Measurements from ENCODE around the gene WIPF1.
"Not testable (repeated sequence)": the region's sequence is repeated elsewhere in the genome, so short reads cannot be mapped to it uniquely, and the experiment has no call there.

The WIPF1 gene

GRCh38 chr2:174569678-174570077 is 27.9 kb downstream of the WIPF1 start:
- DNase-seq = no peak

GRCh38 chr2:174568425-174568824 is 29.2 kb downstream of the WIPF1 start:
- DNase-seq = no peak

DNA sequence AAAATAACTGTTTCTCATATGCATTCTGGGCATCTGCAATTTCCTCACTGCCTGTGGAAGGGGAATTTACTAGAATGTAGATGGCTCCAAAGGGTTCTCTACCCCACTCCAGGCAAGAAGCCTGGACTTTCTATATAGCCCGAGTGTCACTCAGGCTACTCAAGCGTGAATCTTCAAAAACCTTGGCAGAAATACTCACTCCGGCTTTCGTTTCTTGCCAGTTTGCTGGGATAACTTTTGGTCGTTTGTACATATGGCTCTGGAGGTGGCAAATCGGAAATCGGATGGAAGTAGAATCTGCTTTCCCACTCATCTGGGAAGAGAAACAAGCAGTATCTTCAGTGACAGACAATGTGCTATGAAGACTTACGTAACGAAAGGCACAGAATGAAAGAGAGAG is 30.7 kb downstream of the WIPF1 start:
- no peak for DNase-seq

DNA sequence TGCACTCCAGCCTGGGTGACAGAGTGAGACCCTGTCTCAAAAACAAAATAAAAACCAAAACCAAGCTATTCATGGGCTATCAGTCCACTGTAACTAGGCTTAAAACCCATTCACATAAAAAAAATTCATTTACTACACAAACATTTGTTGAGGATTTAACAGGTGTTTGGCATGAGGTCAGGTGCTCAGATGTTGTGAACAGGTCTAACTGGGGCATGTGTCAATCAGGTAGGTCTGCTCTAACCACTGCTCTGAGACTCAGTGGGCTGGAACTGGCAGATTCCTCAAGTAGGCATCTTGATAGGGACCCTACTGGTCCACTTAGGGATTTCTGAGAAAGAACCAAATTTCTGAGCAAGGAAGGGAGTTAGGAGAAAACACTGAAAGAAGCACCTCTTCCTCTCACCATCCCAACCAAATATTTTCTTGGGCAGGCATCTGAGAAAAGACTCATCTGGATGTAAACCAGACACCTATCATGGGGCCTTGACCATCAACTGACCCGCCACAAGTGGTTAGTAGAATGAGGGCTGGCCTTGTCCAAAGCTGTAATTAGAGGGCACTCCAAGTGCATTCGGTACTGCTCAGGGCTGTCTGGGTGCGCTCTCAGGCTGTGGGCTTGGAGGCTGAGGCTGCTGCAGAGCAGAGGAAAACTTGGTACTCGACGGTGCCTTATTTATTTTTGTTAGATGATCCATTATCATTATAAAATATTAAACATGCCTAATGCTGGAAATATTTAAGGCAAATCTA is 33.9 kb downstream of the WIPF1 start:
- DNase-seq = no peak

GRCh38 chr2:174561972-174562370 is 35.6 kb downstream of the WIPF1 start:
- DNase-seq = no peak

DNA sequence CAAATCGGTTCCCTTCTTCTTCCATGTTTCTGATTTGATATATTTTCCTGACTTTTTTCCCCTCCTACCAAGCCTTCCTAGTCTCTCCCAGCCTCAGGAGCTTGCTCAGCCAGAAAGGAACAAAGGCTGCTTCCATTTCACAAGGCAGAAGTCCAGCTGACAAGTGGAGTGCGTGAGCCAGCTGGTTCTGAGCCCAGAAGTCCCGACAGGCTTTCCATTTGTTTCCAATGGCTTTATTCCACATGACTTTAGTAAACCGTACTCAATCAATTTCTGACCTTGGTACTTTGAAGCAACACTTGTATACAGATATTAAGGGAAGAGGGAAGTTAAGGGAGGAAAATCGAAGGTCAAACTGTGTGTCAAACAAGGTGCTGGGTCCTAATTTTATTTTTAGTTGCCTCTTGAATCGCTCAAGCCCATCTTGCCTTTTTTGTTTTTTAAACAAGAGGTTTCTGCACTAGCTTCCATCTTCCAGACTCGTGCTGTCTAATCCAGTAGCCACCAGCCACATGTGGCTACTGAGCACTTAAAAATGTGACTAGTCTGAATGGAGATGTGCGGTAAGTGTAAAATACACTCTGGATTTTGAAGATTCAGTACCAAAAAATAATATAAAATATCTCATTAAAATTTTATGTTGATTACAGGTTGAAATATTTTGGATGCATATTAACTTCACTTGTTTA is 36.2 kb downstream of the WIPF1 start:
- DNase-seq = no peak

DNA sequence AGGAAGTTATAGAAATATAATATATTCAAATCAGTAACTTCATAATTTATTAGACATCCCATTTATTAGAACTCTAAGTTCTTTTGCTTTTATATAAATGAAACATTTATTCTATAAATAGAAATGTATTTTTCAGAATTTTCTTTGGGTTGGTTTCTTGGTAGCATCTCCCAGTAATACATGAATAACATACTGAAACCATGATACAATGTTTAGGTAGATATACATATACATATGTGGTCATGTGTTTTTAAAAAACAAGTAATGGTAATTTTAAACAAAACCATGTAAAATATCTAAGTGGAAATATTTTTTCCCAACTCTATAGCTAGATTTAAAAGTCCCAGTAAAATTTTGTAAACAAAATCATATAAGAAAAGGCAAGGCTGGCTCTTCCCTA is 36.9 kb downstream of the WIPF1 start:
- no peak for DNase-seq

- no peak for DNase-seq
Observed at GRCh38 chr2:174555998-174556397, 41.6 kb downstream of the WIPF1 start.

DNA sequence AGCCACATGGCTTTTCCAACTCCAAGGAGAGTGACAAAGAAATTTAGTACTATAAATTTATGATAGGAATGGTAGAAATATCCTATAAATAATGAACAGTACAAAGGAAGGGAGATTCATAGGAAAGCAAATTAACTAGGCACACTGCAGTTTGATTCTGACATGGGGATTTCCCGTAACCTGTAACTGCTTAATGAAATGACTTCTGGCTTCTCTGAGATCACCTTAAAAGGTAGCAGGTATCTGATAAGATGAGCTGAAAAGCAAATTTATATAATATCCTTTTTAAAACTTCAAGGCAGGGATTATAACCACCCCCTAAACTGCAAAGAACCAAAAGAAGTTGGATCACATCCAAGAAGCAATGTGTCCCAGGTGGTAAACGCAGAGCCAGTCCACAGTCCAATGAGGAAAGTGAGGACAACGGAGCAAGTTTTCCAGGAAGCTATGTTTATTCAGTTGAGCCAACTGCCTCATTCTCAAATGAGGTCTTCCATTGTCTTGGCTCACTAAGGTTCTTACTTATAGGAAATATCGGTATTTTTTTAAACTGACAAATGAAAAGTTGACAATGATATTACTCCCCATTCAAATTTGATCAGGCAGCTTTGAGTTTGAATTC is 43.0 kb downstream of the WIPF1 start:
- no peak for DNase-seq

DNA sequence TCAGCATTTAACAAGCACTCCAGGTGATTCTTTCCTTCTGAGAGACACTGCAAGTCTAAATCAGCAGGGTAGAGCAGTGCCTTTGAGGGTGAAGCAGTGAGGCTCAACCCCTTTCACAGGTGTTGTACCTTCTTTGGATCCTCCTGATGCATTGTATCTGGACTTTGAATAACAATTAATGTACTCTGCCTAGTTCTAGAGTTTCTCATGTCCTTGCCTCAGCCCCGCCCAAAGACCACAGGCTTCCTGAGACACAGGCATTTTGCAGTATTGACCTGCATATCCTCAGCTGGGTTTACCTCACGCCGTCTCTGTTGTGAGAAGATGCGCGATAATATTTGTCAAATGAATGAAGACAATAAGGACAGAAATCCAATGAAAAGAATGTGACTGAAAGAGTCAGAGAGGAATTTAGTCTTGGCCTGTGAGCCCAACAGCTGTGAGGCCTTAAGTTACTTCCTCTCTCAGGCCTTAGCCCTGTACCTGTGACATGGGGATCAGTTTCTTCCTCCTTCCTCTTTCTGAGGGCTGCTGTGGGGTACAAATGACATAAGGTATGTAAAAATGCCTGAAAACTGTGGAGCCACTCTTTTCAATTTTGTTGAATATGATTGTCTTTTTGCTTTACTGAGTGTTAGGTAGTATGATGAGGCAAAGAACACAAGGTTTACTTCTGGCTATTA is 43.7 kb downstream of the WIPF1 start:
- no peak for DNase-seq

- DNase-seq = no peak
Observed at GRCh38 chr2:174552880-174553279, 44.7 kb downstream of the WIPF1 start.

DNA sequence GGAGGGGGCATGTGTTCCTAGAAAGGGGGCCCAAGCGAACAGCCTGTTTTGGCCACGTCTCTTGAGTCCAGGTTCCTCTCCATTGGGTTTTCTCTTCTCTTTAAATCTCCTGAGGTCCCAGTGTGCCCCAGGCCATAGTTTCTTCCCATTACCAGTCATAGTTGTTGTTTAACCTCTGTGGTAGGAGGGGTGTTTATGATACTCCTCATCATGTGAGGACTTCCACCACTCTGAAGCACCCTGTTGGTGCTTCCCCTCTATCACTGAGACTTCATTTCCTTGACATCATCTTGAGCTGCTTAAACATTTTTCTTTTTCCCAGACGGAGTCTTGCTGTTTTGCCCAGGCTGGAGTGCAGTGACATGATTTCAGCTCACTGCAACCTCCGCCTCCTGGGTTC is 45.9 kb downstream of the WIPF1 start:
- DNase-seq = no peak

GRCh38 chr2:174548646-174549045 is 49.0 kb downstream of the WIPF1 start:
- not testable (repeated sequence) for DNase-seq

DNA sequence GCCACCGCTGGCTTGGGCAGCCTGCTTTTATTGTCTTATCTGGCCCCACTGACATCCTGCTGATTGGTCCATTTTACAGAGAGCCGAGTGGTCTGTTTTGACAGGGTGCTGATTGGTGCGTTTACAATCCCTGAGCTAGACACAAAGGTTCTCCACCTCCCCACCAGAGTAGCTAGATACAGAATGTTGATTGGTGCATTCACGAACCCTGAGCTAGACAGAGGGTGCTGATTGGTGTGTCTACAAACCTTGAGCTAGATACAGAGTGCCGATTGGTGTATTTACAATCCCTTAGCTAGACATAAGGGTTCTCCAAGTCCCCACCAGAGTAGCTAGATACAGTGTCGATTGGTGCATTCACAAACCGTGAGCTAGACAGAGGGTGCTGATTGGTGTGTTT is 49.6 kb downstream of the WIPF1 start:
- DNase-seq = not testable (repeated sequence)

DNA sequence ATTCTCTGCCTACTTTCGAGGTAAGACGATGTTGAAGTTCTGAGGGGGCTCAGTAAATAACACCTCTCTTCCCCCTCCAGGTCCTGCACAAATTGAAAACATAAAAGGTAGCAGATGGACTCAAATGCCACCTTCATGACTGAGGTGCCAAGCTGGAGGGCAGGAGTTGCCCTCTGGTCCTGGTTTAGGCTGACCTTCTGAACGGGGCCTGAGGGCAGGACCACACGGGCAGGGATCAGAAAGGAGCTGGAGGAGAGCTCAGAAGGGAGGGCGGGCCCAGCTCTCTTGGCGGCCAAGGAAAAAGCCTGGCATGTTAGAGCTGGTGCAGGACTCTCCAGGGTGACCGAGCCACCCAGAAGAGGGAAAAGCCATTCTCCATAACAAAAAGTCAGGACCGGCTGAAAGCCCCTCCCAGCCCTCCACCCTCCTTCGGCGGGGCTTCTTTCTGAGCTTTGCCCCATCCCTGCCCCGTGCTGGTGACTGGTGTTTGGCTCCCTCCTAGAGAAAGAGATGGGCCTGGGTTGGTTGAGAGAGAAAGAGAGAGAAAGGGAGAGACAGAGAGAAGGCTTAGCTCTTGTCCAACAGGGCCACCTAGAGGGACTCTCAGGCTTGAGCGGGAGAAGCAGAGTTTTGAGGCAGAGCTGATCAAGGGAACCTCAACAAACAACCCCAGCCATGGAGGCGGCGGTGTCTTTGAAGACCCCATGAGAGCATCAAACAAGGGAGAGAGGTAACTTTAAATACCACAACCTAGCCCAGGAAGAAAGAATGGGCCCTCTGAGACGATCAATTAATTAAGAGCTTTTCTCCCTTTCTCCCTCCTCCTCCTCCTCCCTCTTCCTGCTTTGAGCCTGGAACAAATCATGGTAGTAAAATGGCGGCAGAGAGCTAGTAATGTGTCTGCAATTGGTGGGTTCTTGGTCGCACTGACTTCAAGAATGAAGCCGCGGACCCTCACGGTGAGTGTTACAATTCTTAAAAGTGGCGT is 50.8 kb downstream of the WIPF1 start:
- DNase-seq = peak in 1 of 2 donors; percentile 14

DNA sequence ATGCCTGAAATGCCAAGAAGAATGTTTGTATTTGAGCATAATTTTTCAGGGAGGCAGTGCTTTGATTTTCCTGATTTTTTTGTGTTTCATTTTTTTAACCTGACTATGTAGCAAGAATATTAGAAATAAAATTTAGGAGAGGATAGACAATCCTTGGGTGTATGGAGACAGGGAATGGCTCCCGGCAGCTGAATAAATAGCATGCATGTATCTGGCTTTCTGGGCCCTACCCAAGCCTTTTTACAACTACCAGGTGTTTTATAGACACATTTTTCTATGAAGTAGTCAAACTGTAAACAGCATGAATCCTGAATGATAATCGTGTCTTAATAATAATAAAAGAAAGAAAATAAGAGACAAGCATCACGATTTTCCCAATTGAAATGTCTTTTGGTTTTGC is 52.4 kb downstream of the WIPF1 start:
- DNase-seq = no peak

GRCh38 chr2:174544802-174545201 is 52.8 kb downstream of the WIPF1 start:
- DNase-seq = no peak

DNA sequence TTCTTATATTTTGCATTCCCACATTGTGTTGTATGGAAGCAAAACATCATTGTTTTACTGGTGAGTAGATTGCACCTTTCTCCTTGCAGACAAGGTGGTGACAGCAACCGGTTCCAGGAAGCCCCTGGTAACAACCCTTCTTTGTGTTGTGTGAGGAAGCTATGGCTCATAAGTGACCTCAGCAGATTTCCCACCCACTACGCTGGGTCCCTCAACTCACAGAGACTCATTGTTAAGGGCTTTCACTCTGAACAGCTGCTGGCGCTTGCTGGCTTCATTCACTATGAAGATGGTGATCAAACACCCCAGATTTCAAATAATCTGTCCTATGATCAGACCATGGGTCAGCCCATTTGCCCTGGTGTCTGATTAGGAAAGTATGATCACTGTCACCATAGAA is 53.4 kb downstream of the WIPF1 start:
- no peak for DNase-seq

DNA sequence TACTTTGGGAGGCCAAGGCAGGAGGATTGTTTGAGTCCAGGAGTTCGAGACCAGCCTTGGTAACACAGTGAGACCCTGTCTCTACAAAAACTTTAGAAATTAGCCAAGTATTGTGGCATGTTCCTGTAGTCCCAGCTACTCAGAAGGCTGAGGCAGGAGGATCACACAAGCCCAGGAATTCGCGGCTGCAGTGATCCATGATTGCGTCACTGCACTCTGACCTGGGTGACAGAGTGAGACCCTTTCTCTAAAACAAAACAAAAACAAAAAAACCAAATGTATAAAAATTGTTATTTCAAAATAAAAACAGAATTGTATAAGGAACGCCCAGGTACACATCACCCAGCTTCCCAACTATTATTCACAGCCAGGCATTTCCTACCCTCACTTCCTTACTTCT is 56.7 kb downstream of the WIPF1 start:
- DNase-seq = no peak

- DNase-seq = no peak
Observed at GRCh38 chr2:174535757-174536703, 61.6 kb downstream of the WIPF1 start.

DNA sequence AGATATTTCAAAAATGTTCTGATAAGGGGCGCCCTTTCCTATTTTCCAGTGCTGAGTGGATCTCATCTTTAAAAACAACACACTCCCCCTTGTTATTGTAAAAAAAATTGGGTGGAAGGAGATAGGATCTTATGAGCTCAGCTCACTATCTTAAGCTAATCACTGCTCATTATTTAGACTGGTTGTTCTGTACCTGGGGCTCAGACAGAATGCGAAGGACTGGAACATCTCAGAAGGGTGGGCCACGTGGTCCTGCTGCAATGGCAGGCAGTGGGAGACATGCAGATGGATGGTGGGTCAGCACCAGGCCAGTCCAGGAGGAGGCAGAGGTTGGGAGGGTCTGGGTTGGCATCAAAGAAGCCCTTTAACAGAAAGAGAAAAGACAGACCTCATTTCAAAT is 62.5 kb downstream of the WIPF1 start:
- no peak for DNase-seq
